Measurements from ENCODE around the gene HECTD4.

Gene HECTD4

GRCh38 chr12:112165624-112166023 lies 216.6 kb downstream of the HECTD4 start:
- TF ChIP-seq CTCF (IDR thresholded peaks at IDR 0.05; ENCODE audit: low read depth, low read length), result no peak
- H3K4me3 ChIP-seq (replicated peaks in 1 of 2; ENCODE audit: low read depth in 2 of 2, low read length in 2 of 2), result no peak overlapping the region
- DNase-seq (ENCODE audit: low read depth in 2 of 2), result no peak

- no peak overlapping the region for H3K4me3 ChIP-seq (replicated peaks in 1 of 2; ENCODE audit: low read depth in 2 of 2, low read length in 2 of 2)
- TF ChIP-seq CTCF (IDR thresholded peaks at IDR 0.05; ENCODE audit: low read depth, low read length), result no peak
- no peak for DNase-seq (ENCODE audit: low read depth in 2 of 2)
These were observed 218.1 kb downstream of the HECTD4 start for GRCh38 chr12:112164011-112164660.

GRCh38 chr12:112163471-112163991 lies 218.7 kb downstream of the HECTD4 start:
- no peak for TF ChIP-seq CTCF (IDR thresholded peaks at IDR 0.05; ENCODE audit: low read depth, low read length)
- H3K4me3 ChIP-seq (replicated peaks in 1 of 2; ENCODE audit: low read depth in 2 of 2, low read length in 2 of 2), result no peak overlapping the region
- no peak for DNase-seq (ENCODE audit: low read depth in 2 of 2)

GRCh38 chr12:112163056-112163455 lies 219.2 kb downstream of the HECTD4 start:
- no peak for DNase-seq (ENCODE audit: low read depth in 2 of 2)
- TF ChIP-seq CTCF (IDR thresholded peaks at IDR 0.05; ENCODE audit: low read depth, low read length), result no peak
- no peak overlapping the region for H3K4me3 ChIP-seq (replicated peaks in 1 of 2; ENCODE audit: low read depth in 2 of 2, low read length in 2 of 2)

- no peak overlapping the region for H3K4me3 ChIP-seq (replicated peaks in 1 of 2; ENCODE audit: low read depth in 2 of 2, low read length in 2 of 2)
- no peak for TF ChIP-seq CTCF (IDR thresholded peaks at IDR 0.05; ENCODE audit: low read depth, low read length)
- DNase-seq (ENCODE audit: low read depth in 2 of 2), result no peak
These were observed 219.9 kb downstream of the HECTD4 start for GRCh38 chr12:112162241-112162790.

- no peak for TF ChIP-seq CTCF (IDR thresholded peaks at IDR 0.05; ENCODE audit: low read depth, low read length)
- no peak overlapping the region for H3K4me3 ChIP-seq (replicated peaks in 1 of 2; ENCODE audit: low read depth in 2 of 2, low read length in 2 of 2)
- no peak for DNase-seq (ENCODE audit: low read depth in 2 of 2)
These were observed 220.5 kb downstream of the HECTD4 start for GRCh38 chr12:112161711-112162110.
